H1 (cell line): ENCODE results near the gene FBXO5. TPM values are rescaled to one million over a fixed set of nuclear protein-coding genes. Genes with fewer than 3 reads are reported as not detected.

Source experiments
- CTCF ChIA-PET: fragments of 300-600 bp; sonication (Branson Sonifier 250); formaldehyde crosslinking; loops from one replicate; lab custom pipeline; 2021; ENCODE audit not compliant: partially characterized antibody; lab: Charles Lee
- POLR2A ChIA-PET: fragments of 300-600 bp; sonication (Branson Sonifier 250); formaldehyde crosslinking; loops from one replicate; lab custom pipeline; 2021; ENCODE audit warnings: inconsistent platforms; ENCODE audit not compliant: partially characterized antibody; lab: Charles Lee
- DNase-seq, 2 experiments: peaks; one replicate each; pipeline versions ENCODE4 v3.0.0 to v3.0.0-alpha.2; 2010 to 2022; ENCODE audit warnings: low spot score in 2 of 2, low read depth in 1 of 2, mixed read lengths in 1 of 2
- FAIRE-seq: peaks from 2 replicates; lab custom pipeline; 2011; peaks lifted over from hg19 to GRCh38; lab: Jason Lieb, UNC
- H2AFZ ChIP-seq: 2 replicates; pipeline ENCODE4 v1.8.1; 2012; ENCODE audit warnings: low read length, inconsistent platforms
- H2AK5ac ChIP-seq: 2 replicates; pipeline ENCODE4 v1.6.1; 2013; ENCODE audit warnings: low read depth, low read length
- H2BK120ac ChIP-seq: replicated peaks from 2 replicates; pipeline ENCODE3; 2013; ENCODE audit warnings: low read depth, low read length, inconsistent platforms
- H2BK12ac ChIP-seq: 2 replicates; pipeline ENCODE4 v1.6.1; 2013; ENCODE audit warnings: low read depth, low read length
- H2BK15ac ChIP-seq: 2 replicates; pipeline ENCODE4 v1.6.1; 2013; ENCODE audit warnings: low read length
- H2BK20ac ChIP-seq: 2 replicates; pipeline ENCODE4 v1.6.1; 2013; ENCODE audit warnings: low read length
- H2BK5ac ChIP-seq: 2 replicates; pipeline ENCODE4 v1.6.1; 2013; ENCODE audit warnings: low read depth, low read length
- H3K14ac ChIP-seq: 2 replicates; pipeline ENCODE4 v1.6.1; 2013; ENCODE audit warnings: inconsistent platforms; ENCODE audit not compliant: insufficient read length
- H3K18ac ChIP-seq: 2 replicates; pipeline ENCODE4 v1.6.1; 2013; ENCODE audit warnings: low read length; ENCODE audit errors: extremely low read depth
- H3K23ac ChIP-seq: 2 replicates; pipeline ENCODE4 v1.6.1; 2013; ENCODE audit warnings: inconsistent platforms; ENCODE audit not compliant: insufficient read length
- H3K23me2 ChIP-seq: 2 replicates; pipeline ENCODE4 v1.6.1; 2013; ENCODE audit warnings: low read depth, low read length
- H3K27ac ChIP-seq: 2 replicates; pipeline ENCODE4 v1.6.1; 2011; ENCODE audit warnings: low read depth, low read length, inconsistent platforms
- H3K27me3 ChIP-seq, 4 experiments: replicated peaks in 1 of 4; 1 replicate in 1 of 4; 2 replicates in 3 of 4; pipeline versions ENCODE4 v1.6.1 to v1.8.1; 2011 to 2013; ENCODE audit warnings: low read length in 3 of 4, mild to moderate bottlenecking in 3 of 4, inconsistent platforms in 2 of 4, mixed read lengths in 2 of 4, moderate library complexity in 1 of 4; ENCODE audit not compliant: control insufficient read depth in 3 of 4, insufficient read depth in 3 of 4; ENCODE audit errors: extremely low read depth in 1 of 4
- H3K36me3 ChIP-seq, 4 experiments: 2 replicates each; pipeline versions ENCODE4 v1.6.1 to v1.8.1; 2011 to 2013; ENCODE audit warnings: mild to moderate bottlenecking in 4 of 4, low read length in 3 of 4, moderate library complexity in 2 of 4, control low read depth in 1 of 4, inconsistent platforms in 1 of 4; ENCODE audit not compliant: insufficient read depth in 4 of 4, control insufficient read depth in 2 of 4
- H3K4ac ChIP-seq: replicated peaks from 2 replicates; pipeline ENCODE3; 2013; ENCODE audit warnings: low read length, low read depth, mixed read lengths, inconsistent platforms; ENCODE audit not compliant: insufficient read length
- H3K4me1 ChIP-seq, 4 experiments: replicated peaks in 1 of 4; 1 replicate in 1 of 4; 2 replicates in 3 of 4; pipeline versions ENCODE4 v1.6.1 to v1.8.1; 2011 to 2013; ENCODE audit warnings: low read length in 3 of 4, inconsistent platforms in 2 of 4, mixed read lengths in 1 of 4; ENCODE audit not compliant: insufficient read depth in 4 of 4, control insufficient read depth in 3 of 4
- H3K4me2 ChIP-seq, 2 experiments: 2 replicates each; pipeline versions ENCODE4 v1.6.1 to v1.8.1; 2011 to 2013; ENCODE audit warnings: low read depth in 2 of 2, low read length in 2 of 2, control low read depth in 1 of 2, inconsistent platforms in 1 of 2, mild to moderate bottlenecking in 1 of 2; ENCODE audit not compliant: insufficient read depth in 1 of 2
- H3K4me3 ChIP-seq, 4 experiments: fragments of 200-600, 300-600 bp in 1 of 4; sonication (generic), shearing (Covaris generic), sonication (Bioruptor Twin) in 1 of 4; 2 replicates each; pipeline versions ENCODE4 v1.5.1 to v1.8.1; 2011 to 2016; ENCODE audit warnings: low read length in 4 of 4, low read depth in 3 of 4, control low read depth in 2 of 4, inconsistent platforms in 2 of 4, mild to moderate bottlenecking in 2 of 4, mixed read lengths in 1 of 4, moderate library complexity in 1 of 4; ENCODE audit not compliant: insufficient read depth in 2 of 4; ENCODE audit errors: extremely low read depth in 1 of 4
- H3K56ac ChIP-seq: replicated peaks from 2 replicates; pipeline ENCODE3; 2013; ENCODE audit warnings: low read depth, mild to moderate bottlenecking, mixed read lengths, low read length, inconsistent platforms; ENCODE audit not compliant: insufficient read length
- H3K79me1 ChIP-seq: 2 replicates; pipeline ENCODE4 v1.6.1; 2013; ENCODE audit warnings: low read depth, low read length, control low read depth
- H3K79me2 ChIP-seq, 2 experiments: 2 replicates each; pipeline versions ENCODE4 v1.6.1 to v1.8.1; 2012 to 2013; ENCODE audit warnings: low read length in 2 of 2, mild to moderate bottlenecking in 2 of 2, inconsistent platforms in 1 of 2; ENCODE audit not compliant: insufficient read depth in 2 of 2, control insufficient read depth in 1 of 2
- H3K9ac ChIP-seq, 4 experiments: replicated peaks in 1 of 4; 1 replicate in 1 of 4; 2 replicates in 3 of 4; pipeline versions ENCODE4 v1.6.1 to v1.8.1; 2011 to 2013; ENCODE audit warnings: low read depth in 3 of 4, low read length in 3 of 4, control low read depth in 2 of 4, mild to moderate bottlenecking in 2 of 4, moderate library complexity in 2 of 4, inconsistent platforms in 1 of 4; ENCODE audit errors: extremely low read depth in 1 of 4
- H3K9me3 ChIP-seq, 2 experiments: 2 replicates each; pipeline versions ENCODE4 v1.6.1 to v1.8.1; 2012 to 2013; ENCODE audit warnings: mild to moderate bottlenecking in 2 of 2, moderate library complexity in 2 of 2, control low read depth in 1 of 2, inconsistent platforms in 1 of 2, low read depth in 1 of 2, low read length in 1 of 2, mixed read lengths in 1 of 2; ENCODE audit not compliant: insufficient read depth in 2 of 2
- H4K20me1 ChIP-seq, 2 experiments: replicated peaks in 1 of 2; 2 replicates each; pipeline versions ENCODE3 to v1.8.1; 2011 to 2013; ENCODE audit warnings: inconsistent platforms in 2 of 2, low read length in 2 of 2, mild to moderate bottlenecking in 1 of 2; ENCODE audit not compliant: insufficient read depth in 2 of 2, control insufficient read depth in 1 of 2
- H4K5ac ChIP-seq: 2 replicates; pipeline ENCODE4 v1.6.1; 2013; ENCODE audit warnings: low read length, low read depth, mixed read lengths, inconsistent platforms; ENCODE audit not compliant: insufficient read length
- H4K8ac ChIP-seq: 2 replicates; pipeline ENCODE4 v1.8.0; 2013; ENCODE audit warnings: mild to moderate bottlenecking, moderate library complexity, low read length, inconsistent platforms; ENCODE audit not compliant: insufficient read depth; ENCODE audit errors: extremely low read depth
- H4K91ac ChIP-seq: replicated peaks from 2 replicates; pipeline ENCODE3; 2013; ENCODE audit warnings: low read length, mixed read lengths, inconsistent platforms; ENCODE audit not compliant: insufficient read length
- ATF3 ChIP-seq: IDR thresholded peaks from 2 replicates; pipeline ENCODE4 v1.6.1; 2011; ENCODE audit warnings: low read depth, mild to moderate bottlenecking, low read length; ENCODE audit not compliant: insufficient read depth
- CEBPB ChIP-seq: IDR thresholded peaks from 2 replicates; pipeline ENCODE4 v1.6.1; 2012; ENCODE audit warnings: low read depth, low read length
- CHD2 ChIP-seq: IDR thresholded peaks from 2 replicates; pipeline ENCODE4 v1.6.1; 2012; ENCODE audit warnings: low read length, improper control_type of control experiment
- CTBP2 ChIP-seq: IDR thresholded peaks from 2 replicates; pipeline ENCODE4 v1.7.0; 2011; ENCODE audit warnings: borderline replicate concordance, mild to moderate bottlenecking, moderate library complexity, mixed read lengths, low read length; ENCODE audit not compliant: insufficient read depth, insufficient read length
- HDAC6 ChIP-seq: IDR thresholded peaks from one replicate; pipeline ENCODE4 v1.7.1; 2012; ENCODE audit warnings: low read depth, mild to moderate bottlenecking, inconsistent platforms, low read length, moderate library complexity
- NRF1 ChIP-seq: IDR thresholded peaks from 2 replicates; pipeline ENCODE4 v1.6.1; 2011; ENCODE audit warnings: mild to moderate bottlenecking, low read depth, low read length, improper control_type of control experiment
- POLR2AphosphoS5 ChIP-seq: IDR thresholded peaks from 2 replicates; pipeline ENCODE4 v1.6.1; 2011; ENCODE audit warnings: low read depth, low read length
- RBBP5 ChIP-seq: IDR thresholded peaks from 2 replicates; pipeline ENCODE4 v1.7.1; 2012; ENCODE audit warnings: low read depth, mild to moderate bottlenecking, inconsistent platforms, low read length, moderate library complexity, borderline replicate concordance
- SP1 ChIP-seq: IDR thresholded peaks from 2 replicates; pipeline ENCODE4 v1.6.1; 2011; ENCODE audit warnings: low read depth, low read length
- SUZ12 ChIP-seq: fragments of 200-600 bp; sonication (generic); IDR thresholded peaks from 2 replicates; pipeline ENCODE4 v1.6.1; 2012; ENCODE audit warnings: mild to moderate bottlenecking, inconsistent platforms, low read length, moderate library complexity, mixed read lengths
- polyA plus RNA-seq, 7 experiments: library from polyadenylated mRNA; depleted of rRNA in 3 of 7; stranded (reverse) in 5 of 7; unstranded in 2 of 7; fragments of >200 nt in 5 of 7; fragments of 200-250 nt in 2 of 7; gene quantifications; 1 replicate in 5 of 7; 2 replicates in 1 of 7; 4 replicates in 1 of 7; pipeline versions ENCODE4 v1.2.1 to v1.2.3, GENCODE V29; 2011 to 2013; ENCODE audit warnings: missing spikeins in 2 of 7, mixed read lengths in 2 of 7
- total RNA-seq: library from RNA; stranded (reverse); fragmentation: NEBNext Ultra II Directional; extraction: Animal tissue kit (Norgen Biotek cat#: 25700); gene quantifications from 2 replicates; pipeline ENCODE4 v1.2.1, GENCODE V29; 2021
- TF ChIP-seq, protein P1 (sequence below): IDR thresholded peaks from 2 replicates; pipeline ENCODE4 v1.6.1; 2012; ENCODE audit warnings: inconsistent platforms
- TF ChIP-seq, protein P2 (sequence below): IDR thresholded peaks from 2 replicates; pipeline ENCODE4 v1.6.1; 2012; ENCODE audit warnings: inconsistent platforms

The FBXO5 gene
- total and polyA plus RNA-seq, 2 of the 8 experiments (the other 6 are each of a cell fraction or from before 2014, with no cell fraction given) = 13.7 to 55.1 TPM

- no peak overlapping the region for H3K56ac ChIP-seq
- H3K79me1 ChIP-seq = peaks cover 4% of the 10 kb centered on the region; the same call in 1 of the 2 replicates
- no peaks in the 10 kb centered on the region for H3K9me3 ChIP-seq
- peaks cover 3 to 5% of the 10 kb centered on the region in 2 experiments for H4K20me1 ChIP-seq
- FAIRE-seq (no peak), DNase-seq (no peak)
- POLR2A ChIA-PET = interaction anchor here (0.5 to 8.8 kb wide), 3 partner anchors 8 to 394 kb away, joined by 3 to 103 read pairs (median 8); partner anchors contain the start of gene FBXO5
- H3K9ac ChIP-seq = no peak overlapping the region
- H2BK12ac ChIP-seq = no peak overlapping the region
- no peak overlapping the region for H4K5ac ChIP-seq
- no peaks in the 10 kb centered on the region for H3K27me3 ChIP-seq
- H3K4ac ChIP-seq = no peak overlapping the region
- H4K8ac ChIP-seq = no peak overlapping the region
- no peak overlapping the region for H2AK5ac ChIP-seq
- no peak overlapping the region for H3K14ac ChIP-seq
- H4K91ac ChIP-seq = no peak overlapping the region
- no peak overlapping the region for H2BK120ac ChIP-seq
- H3K23me2 ChIP-seq = peaks cover 12% of the 10 kb centered on the region
- no peak overlapping the region for H2BK5ac ChIP-seq
- H3K27ac ChIP-seq = no peak overlapping the region
- peaks cover 0 to 3% (median 1%) of the 10 kb centered on the region in 4 experiments; a peak in 2 of 7 replicates for H3K4me1 ChIP-seq
- 0 out of 8 replicates have a peak overlapping the region, but pooled peaks of 1 of the 4 experiments have one; percentile 100 for H3K4me3 ChIP-seq
- no peak overlapping the region for H2BK15ac ChIP-seq
- H3K36me3 ChIP-seq = peaks cover 0 to 23% (median 7%) of the 10 kb centered on the region in 4 experiments; a peak in 5 of 8 replicates
- peaks cover 12 to 69% of the 10 kb centered on the region in 2 experiments for H3K79me2 ChIP-seq
- no peak overlapping the region for H3K18ac ChIP-seq
- CTCF ChIA-PET = interaction anchor here (1.2 to 2.1 kb wide), 3 partner anchors 15 to 23 kb away, joined by 3 to 9 read pairs (median 3); no protein-coding TSS in a partner anchor
- TF ChIP-seq SP1 (no peak), ATF3 (no peak), CTBP2 (no peak), CHD2 (no peak), POLR2AphosphoS5 (no peak), HDAC6 (no peak), RBBP5 (no peak), SUZ12 (no peak), CEBPB (no peak), NRF1 (no peak)
- TF ChIP-seq, protein P1, sequence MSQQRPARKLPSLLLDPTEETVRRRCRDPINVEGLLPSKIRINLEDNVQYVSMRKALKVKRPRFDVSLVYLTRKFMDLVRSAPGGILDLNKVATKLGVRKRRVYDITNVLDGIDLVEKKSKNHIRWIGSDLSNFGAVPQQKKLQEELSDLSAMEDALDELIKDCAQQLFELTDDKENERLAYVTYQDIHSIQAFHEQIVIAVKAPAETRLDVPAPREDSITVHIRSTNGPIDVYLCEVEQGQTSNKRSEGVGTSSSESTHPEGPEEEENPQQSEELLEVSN = no peak
- TF ChIP-seq, protein P2, sequence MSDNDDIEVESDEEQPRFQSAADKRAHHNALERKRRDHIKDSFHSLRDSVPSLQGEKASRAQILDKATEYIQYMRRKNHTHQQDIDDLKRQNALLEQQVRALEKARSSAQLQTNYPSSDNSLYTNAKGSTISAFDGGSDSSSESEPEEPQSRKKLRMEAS = no peak
- TF ChIP-seq, all 59 proteins: peak for 0
- Histone ChIP-seq H2AFZ (no peak overlapping the region), H3K4me2 (no peak overlapping the region), H2BK20ac (no peak overlapping the region), H3K23ac (no peak overlapping the region)
Measured at GRCh38 chr6:153000243-153000642, 17.4 kb upstream of the FBXO5 start.
